HG03442 (cell line): ENCODE data around the gene ECI1.

Experiments
- ATAC-seq: cut with Tn5 transposase; IDR thresholded peaks from one replicate; pipeline ENCODE4 v1.9.1; 2021; ENCODE audit warnings: mild to moderate bottlenecking, moderate library complexity; ENCODE audit not compliant: unreplicated experiment

ECI1 gene, protein sequence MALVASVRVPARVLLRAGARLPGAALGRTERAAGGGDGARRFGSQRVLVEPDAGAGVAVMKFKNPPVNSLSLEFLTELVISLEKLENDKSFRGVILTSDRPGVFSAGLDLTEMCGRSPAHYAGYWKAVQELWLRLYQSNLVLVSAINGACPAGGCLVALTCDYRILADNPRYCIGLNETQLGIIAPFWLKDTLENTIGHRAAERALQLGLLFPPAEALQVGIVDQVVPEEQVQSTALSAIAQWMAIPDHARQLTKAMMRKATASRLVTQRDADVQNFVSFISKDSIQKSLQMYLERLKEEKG

GRCh38 chr16:2251296-2252111 is at the start of gene ECI1:
ECI1 (minus strand) TSS chr16:2251587; CDS start chr16:2251566, 21 bp downstream.
- peak; percentile 84 for ATAC-seq

DNA sequence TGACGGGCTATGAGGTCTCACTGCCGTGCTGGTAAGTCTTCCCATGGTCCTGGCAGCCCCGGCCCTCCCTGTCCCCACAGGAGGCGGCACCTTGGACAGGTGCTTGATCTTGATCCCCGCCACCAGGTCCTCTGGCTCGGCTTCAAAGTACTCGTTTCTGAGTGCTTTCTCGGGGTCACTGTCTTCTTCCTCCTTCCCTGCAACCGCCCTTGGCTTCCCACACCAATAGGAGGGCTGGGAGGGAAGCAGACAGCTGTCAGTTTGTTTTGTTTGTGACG is 48.5 kb upstream of the ECI1 start:
- ATAC-seq, result no peak

DNA sequence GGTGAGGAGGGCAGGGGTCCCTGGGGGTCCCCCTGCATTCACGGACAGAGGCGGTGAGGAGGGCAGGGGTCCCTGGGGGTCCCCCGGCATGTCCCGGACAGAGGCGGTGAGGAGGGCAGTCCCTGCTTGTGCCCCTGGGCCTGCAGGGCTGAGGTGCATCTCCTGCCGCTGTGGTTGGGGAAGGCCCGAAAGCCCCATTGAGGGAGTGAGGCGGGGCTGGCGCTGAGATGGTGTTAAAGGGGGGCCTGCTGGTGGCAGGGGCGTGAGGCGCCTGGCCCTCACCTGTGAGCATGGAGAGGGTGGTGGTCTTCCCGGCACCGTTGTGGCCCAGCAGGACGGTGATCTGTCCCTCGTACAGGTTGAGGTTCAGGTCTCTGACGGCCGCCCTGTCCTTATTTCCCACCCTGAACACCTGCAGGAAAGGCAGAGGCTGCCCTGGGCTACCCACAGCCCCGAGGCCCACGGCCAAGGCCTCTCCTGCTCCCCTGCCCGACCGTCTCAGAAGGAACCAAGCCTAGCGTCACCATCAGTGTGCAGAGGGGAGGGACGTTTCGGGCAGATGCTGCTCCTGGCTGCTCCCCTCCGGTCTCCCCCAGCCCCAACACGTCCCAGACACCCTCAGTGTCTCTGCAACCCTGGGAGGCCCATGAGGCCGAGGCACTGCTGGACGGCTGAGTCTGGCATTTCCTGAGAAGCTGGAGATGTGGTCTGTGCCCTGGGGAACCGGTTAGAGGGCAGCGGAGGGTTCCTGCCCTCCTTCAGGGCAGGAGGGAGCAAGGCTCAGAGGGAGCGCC is 47.9 kb upstream of the ECI1 start:
- ATAC-seq, result no peak

DNA sequence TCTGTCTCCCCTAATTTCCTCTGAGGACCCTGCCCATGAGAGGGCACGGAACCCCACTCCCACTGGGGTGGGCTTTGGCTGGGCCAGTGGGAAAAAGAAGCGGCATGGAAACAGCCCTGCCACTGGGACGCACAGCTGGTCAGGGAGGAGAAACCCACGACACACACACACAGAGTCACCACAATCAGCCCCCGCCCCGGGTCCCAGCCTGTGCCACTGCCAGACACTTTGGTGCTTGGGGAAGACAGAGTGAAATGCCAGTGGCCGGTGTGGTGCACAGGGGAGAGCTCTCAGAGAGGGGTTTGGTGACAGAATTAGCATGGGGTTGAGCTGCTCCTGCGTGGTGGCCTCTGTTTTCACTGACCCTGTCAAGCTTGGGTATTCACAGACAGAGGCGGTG is 47.2 kb upstream of the ECI1 start:
- ATAC-seq, result no peak

DNA sequence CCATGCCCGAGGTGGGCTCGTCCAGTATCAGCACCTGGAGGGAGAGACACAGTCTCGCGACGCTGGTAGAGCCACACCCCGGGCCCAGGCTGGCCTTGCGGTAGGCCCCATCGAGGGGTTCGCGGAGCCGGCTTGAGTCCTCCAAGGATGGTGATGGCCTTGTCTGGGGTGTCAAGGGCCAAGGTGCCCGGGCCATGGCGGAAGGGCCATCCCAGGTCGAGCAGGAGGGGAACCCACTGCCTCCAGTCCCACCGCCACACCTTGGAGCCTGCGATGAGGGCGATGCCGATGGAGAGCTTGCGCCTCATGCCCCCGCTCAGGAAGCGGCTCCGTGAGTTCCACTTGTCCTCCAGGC is 46.1 kb upstream of the ECI1 start:
- ATAC-seq, result no peak

GRCh38 chr16:2296661-2297505 is 45.5 kb upstream of the ECI1 start:
- no peak for ATAC-seq

DNA sequence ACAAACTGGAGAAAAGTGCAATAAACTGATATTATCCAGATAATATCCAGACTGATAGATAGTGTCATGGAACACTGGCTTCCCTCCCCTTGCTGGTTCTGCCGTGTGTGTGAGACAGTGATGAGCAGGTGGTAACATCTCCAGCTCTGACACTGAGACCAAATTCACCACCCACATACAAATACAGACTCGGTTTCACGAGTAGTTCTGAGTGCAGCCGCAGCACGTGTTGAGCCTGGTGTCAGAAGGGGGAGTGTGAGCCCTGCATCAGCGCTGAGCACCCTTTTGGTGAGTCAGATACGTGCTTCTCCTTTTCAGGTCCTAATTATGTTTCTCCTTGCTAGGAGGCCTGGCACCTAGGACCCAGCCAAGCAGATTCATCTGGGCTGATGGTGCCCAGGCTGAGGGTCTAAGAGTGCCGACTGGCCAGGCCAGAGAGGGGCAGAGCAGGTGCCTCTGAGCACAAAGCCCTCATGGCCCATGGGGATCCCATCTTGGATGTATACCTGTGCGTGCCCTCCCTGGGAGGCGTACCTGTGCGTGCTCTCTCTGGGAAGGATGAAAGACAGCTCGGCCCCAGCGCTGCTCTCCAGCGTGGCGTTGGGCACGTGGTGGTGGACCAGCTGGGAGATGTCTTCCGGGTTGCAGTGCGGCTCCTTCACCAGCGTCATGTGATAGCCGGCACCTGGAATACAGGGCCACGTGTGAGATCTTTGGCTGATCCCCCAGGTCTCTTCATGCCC is 43.8 kb upstream of the ECI1 start:
- ATAC-seq, result no peak

GRCh38 chr16:2292221-2292620 is 40.8 kb upstream of the ECI1 start:
- no peak for ATAC-seq

DNA sequence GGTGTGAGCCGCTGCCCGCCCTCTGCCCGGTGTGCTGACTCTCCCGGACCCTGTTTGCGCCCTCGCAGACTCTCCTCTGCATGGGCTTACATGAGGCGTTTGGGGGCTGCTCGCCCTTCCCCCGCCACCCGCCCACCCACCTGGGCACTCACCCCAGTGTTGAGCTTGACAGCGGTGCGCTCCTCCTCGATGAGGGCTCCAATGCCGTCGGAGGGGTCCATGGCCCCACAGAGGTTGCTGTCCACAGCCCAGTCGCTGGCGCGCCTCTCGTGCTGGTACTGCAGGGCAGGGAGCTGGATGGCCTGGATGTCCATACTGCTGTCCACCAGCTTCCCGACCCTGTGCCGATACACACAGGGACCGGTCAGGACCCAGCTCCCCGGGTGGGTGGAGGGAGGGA is 37.9 kb upstream of the ECI1 start:
- ATAC-seq, result no peak

- ATAC-seq, result no peak
Observed at GRCh38 chr16:2288726-2289125, 37.3 kb upstream of the ECI1 start.

DNA sequence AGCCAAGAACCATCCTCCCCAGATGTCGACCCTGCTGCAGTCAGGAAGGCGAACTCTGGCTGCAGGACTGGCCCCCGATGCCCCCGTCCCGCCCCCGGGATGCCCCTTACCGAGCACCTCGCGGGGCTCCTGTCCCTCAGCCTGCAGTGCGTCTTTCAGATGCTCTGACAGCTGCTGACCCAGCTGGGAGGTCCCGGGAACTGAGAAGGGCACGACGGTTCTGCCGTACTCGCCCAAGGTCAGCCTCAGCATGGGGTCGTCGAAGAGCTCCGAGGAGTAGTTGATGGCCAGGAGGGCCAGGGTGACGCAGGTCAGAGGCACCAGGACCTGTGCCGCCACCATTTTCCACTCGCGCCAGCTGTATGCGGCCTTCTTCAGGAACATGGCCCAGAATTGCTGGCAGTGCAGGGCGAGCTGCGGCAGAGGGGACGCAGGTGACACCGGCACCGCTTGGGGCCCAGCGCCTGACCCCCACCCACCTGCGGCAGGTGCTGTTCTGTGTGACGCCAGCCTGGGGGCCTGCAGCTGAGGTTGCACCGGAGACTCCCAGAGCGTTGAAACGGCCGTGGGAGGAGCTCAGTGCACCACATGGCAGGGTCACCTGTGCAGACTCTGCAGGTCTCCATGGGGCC is 36.6 kb upstream of the ECI1 start:
- ATAC-seq, result no peak

GRCh38 chr16:2286550-2286949 is 35.2 kb upstream of the ECI1 start:
- no peak for ATAC-seq

GRCh38 chr16:2285731-2286191 is 34.4 kb upstream of the ECI1 start:
- no peak for ATAC-seq

- ATAC-seq, result no peak
Observed at GRCh38 chr16:2284797-2285576, 33.6 kb upstream of the ECI1 start.

- ATAC-seq, result no peak
Observed at GRCh38 chr16:2284001-2284770, 32.8 kb upstream of the ECI1 start.

DNA sequence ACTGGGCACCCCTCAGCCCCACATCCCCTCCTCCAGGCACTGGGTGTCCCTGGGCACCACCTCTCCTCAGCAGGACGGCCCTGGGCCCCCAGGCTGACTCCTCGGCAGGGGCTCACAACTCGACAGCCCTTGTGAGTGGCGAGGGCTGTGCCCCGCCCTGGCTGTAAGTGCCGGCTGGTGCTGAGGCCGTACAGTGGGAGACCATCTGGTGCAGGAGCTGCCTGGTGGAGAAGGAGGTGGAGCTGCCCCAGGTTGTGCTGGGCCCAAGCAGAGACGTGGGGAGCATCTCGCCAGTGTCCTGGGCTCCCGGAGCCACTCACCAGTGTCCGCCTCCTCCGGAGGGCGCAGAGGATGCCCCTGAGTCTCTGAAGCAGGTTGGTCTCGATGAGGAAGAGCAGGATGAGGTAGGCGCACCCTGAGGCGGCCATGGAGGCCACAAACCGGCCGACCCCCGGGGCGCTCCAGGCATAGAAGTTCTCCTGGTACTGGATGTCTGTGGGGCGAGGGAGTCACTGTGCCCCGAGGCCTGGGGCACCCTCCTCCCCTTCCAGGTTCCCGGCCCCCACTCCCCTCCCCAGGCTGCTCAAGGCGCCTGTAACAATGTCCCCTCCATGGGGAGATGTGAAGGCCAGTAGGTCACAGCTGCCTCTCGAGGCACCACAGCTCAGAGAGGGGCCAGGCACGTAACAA is 31.6 kb upstream of the ECI1 start:
- ATAC-seq, result no peak

DNA sequence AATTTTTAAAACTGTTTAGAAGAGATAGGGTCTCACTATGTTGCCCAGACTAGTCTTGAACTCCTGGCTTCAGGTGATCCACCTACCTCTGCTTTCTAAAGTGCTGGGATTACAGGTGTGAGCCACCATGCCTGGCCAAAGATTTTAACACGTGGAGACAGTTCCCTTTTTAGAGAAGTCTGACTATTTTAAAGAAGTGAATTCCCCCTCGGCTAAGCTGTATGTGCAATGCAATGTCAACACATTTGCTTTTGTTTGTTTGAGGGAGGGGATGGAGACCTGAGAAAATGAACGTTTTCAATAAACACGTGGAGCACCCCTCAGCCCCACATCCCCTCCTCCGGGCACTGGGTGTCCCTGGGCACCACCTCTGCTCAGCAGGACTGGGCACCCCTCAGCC is 30.9 kb upstream of the ECI1 start:
- ATAC-seq, result no peak
